HG03520 (cell line): Measurements from ENCODE around the gene PRODH2.
"Not testable (repeated sequence)": the region's sequence is repeated elsewhere in the genome, so short reads cannot be mapped to it uniquely, and the experiment has no call there.

Experiments used
- ATAC-seq: cut with Tn5 transposase; IDR thresholded peaks from one replicate; pipeline ENCODE4 v1.9.1; 2021; ENCODE audit warnings: mild to moderate bottlenecking, moderate library complexity; ENCODE audit not compliant: unreplicated experiment

Gene PRODH2

GRCh38 chr19:35843676-35844481, 31.2 kb upstream of the PRODH2 start:
- no peak for ATAC-seq

- ATAC-seq = no peak
Observed at GRCh38 chr19:35842666-35843272, 30.1 kb upstream of the PRODH2 start.

DNA sequence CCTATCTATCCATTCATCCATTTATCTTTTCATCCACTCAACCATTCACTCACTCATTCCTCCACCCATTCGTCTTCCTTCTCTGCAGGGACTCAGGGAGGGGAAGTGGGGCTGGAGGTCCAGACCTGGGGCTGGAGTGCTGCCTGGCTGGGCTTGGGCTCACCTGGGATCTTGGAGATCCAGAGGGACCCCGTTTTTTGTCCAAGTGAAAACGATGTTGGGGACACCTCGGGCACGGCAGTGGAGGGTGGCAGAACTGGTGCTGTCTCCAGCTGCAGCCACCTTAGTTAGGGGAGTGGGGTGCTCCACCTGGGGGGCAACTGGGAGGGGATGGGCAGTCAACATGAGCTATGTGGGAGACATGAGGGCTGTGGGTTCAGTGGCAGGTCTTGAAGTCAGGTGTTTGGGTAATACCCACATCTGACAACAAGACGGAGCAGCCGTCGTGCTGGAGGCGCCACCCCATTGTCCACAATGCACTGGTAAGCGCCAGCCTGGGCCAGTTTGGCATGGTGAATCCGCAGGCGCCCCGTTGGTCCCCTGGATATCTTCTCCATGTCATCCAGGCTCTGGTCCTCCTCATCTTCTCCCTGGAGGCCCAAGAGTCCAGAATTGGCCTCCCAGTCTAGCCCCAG, 29.4 kb upstream of the PRODH2 start:
- ATAC-seq = no peak

DNA sequence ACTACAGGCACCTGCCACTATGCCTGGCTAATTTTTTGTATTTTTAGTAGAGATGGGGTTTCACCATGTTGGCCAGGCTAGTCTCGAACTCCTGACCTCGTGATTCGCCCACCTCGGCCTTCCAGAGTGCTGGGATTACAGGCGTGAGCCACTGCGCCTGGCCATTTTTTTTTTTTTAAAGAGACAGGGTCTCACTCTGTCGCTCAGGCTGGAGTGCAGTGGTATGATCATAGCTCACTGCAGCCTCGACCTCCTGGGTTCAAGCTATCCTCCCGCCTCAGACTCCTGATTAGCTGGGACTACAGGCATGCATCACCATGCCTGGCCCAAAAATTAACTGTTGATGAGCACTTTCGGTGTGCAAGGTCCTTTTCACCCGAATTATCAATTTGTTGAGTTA, 23.5 kb upstream of the PRODH2 start:
- not testable (repeated sequence) for ATAC-seq

GRCh38 chr19:35833972-35834371, 21.3 kb upstream of the PRODH2 start:
- ATAC-seq = no peak

- no peak for ATAC-seq
Observed at GRCh38 chr19:35832054-35832453, 19.4 kb upstream of the PRODH2 start.

- no peak for ATAC-seq
Observed at GRCh38 chr19:35830986-35831385, 18.3 kb upstream of the PRODH2 start.

DNA sequence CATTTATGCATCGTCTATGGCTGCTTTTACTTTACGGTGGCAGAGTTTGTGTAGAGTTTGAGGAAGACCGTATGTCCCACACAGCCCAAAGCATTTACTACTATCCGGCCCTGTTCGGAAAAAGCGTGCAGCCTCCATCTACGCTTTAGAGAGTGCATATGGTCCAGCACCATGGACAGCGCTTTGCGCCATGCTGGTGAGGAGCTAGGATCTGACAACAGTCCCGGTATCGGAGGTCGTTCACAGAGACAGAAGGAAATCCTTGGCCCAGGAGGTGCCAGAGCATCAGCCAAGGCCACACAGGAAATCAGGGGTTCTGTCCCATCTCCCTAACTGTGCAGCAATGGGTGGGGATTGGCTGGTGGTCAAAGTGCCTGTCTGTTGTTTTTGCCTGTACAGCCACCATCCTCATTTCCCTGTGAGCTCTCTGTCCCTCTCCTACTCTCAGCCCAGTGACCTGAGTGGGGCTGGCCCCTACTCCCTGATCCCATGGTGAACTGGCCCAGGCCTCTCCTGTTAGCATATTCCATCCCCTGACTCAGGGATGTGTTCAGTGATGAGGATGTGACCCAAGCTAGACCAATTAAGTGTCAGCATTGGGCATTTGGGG, 16.2 kb upstream of the PRODH2 start:
- no peak for ATAC-seq

GRCh38 chr19:35824150-35824549, 11.5 kb upstream of the PRODH2 start:
- no peak for ATAC-seq

- no peak for ATAC-seq
Observed at GRCh38 chr19:35822579-35822978, 9.9 kb upstream of the PRODH2 start.

DNA sequence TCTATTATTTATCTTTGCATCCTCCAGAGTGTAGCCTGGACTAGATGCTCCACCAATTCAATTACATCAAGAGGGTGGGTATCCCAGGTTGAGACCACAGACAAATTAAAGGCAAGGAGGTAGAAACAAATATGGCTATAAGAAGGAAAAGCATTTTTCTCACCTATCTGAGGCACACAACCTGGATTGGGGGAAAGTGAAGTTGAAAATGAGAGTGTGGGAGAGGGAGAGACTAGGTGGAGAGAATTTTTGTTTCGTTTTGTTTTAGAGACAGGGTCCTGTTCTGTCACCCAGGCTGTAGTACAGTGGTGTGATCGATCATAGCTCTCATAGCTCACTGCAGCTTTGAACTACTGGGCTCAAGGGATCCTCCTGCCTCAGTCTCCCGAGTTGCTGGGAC, 5.8 kb upstream of the PRODH2 start:
- no peak for ATAC-seq

DNA sequence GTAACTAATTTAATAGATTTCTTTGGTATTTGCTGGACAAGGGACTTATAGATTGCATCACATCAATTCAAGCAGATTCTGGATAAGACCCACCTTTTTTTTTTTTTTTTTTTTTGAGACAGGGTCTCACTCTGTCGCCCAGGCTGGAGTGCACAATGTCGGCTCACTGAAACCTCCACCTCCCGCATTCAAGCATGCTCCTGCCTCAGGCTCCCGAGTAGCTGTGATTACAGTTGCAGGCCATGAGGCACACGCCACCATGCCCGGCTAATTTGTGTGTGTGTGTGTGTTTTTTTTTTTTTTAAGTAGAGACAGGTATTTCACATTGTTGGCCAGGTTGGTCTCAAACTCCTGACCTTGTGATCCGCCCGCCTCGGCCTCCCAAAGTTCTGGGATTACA, 4.2 kb upstream of the PRODH2 start:
- ATAC-seq = no peak

GRCh38 chr19:35816262-35816661, 3.6 kb upstream of the PRODH2 start:
- ATAC-seq = no peak

DNA sequence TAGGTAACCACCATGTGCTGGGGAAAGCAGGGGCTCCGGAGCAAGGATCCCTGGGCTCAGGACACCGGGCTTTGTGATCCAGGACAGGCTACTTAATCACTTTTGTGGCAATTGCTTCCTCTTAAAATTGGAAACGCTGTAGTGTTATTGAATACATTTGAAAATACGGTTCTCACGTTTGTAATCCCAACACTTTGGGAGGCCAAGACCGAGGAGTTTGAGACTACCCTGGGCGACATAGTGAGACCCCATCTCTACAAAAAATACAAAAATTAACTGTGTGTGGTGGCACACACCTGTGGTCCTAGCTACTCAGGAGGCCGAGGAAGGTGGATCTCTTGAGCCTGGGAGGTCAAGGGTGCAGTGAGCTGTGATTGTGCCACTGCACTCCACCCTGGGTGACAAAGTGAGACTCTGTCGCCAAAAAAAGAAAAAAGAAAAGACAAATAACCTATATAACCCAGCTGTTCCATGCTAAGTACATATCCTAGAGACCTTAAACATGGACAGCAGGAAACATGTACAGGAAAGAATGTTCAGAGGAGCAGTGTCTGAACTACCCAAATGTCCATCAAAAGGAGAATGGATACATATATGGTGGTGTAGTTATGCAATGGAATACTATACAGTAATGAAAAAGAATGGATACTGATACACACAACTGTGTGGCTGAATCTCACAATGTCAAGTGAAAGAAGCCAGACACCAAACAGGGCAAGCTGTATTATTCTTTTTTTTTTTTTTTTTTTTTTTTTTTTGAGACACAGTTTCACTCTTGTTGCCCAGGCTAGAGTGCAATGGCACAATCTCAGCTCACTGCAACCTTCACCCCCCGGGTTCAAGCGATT, 622 bp upstream of the PRODH2 start:
- ATAC-seq = no peak

DNA sequence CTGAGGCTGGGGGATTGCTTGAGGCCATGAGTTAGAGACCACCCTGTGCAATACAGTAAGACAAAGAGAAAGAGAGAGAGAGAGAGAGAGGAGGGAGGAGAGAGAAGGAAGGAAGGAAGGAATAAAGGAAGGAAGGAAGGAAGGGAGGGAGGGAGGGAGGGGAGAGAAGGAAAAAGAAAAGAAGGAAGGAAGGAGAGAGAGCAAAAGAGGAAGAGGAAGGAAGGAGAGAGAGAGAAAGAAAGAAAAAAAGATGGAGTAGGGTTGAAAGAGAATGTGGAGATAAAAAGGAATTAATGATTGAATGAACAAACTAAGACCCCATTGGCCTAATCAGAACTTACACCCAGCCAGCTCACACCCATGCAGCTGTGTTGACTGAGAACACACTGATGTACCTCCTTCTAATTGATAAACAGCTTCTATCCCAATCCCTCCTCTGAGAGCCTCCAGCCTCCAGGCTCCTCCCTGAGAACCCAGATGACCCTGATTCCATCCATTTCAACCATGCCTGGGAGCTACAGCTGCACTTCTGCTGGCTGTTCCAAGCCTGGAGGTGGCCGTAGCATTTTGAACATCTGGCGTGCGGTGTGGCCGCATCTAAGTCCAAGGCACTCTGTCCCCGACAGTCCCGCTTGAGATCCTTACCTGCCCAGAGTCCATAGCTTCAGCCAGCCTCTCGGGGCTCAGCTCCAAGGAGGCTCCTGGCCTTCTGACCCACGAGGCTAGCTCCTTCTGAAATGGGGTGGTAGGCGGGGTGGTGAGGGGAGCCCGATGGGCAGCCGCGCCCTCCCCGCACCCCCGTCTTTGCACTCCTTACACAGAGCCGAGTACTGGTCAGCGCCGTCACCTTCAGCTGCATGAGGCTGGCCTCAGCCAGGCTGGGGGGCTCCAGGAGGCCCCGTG, 1.1 kb downstream of the PRODH2 start:
- ATAC-seq = no peak

GRCh38 chr19:35807633-35808032, 5.0 kb downstream of the PRODH2 start:
- no peak for ATAC-seq

- ATAC-seq = no peak
Observed at GRCh38 chr19:35806597-35806996, 6.0 kb downstream of the PRODH2 start.

- ATAC-seq = no peak
Observed at GRCh38 chr19:35805526-35806102, 7.0 kb downstream of the PRODH2 start.

GRCh38 chr19:35801828-35802227, 10.8 kb downstream of the PRODH2 start:
- ATAC-seq = no peak
